ENCODE results near the gene ITM2C. TPM values are rescaled to one million over a fixed set of nuclear protein-coding genes. Genes with fewer than 3 reads are reported as not detected.

The ITM2C gene
- total and polyA plus RNA-seq, 2 donors (not counting 1 experiment from before 2014, with no cell fraction given) = 36.9 to 62.8 TPM

- ChIA-PET POLR2A (no interaction called here), CTCF (interaction anchor here (0.9 to 3.0 kb wide), 8 partner anchors 9 to 94 kb away, joined by 3 to 8 read pairs (median 4); no protein-coding TSS in a partner anchor)
- H3K4me3 ChIP-seq (ENCODE audit: control extremely low read depth in 1 of 5, extremely low read depth in 1 of 5, insufficient read depth in 1 of 5, low read depth in 2 of 5, low read length in 4 of 5) = no peak overlapping the region
- H2AFZ ChIP-seq (ENCODE audit: insufficient read depth, low read depth, low read length, poor library complexity, severe bottlenecking) = peak overlapping the region; percentile 2
- ATAC-seq (ENCODE audit: low read depth) (peak; percentile 19), DNase-seq (no peak)
- H3K27ac ChIP-seq (ENCODE audit: low read length in 2 of 2) = no peak overlapping the region
- H3K27me3 Mint-ChIP-seq = no peaks in the 10 kb centered on the region
- H3K79me2 ChIP-seq (ENCODE audit: control insufficient read depth, insufficient read depth, low read length) = no peaks in the 10 kb centered on the region
- no peak overlapping the region for H3K27ac Mint-ChIP-seq
- no peak for TF ChIP-seq EZH2 (IDR thresholded peaks at IDR 0.05; ENCODE audit: borderline replicate concordance, insufficient read depth, low read depth, low read length, poor library complexity, severe bottlenecking)
- no peak for TF ChIP-seq CTCF (IDR thresholded peaks at IDR 0.05)
- no peaks in the 10 kb centered on the region for H3K9me3 Mint-ChIP-seq (ENCODE audit: insufficient read depth)
- H3K27me3 ChIP-seq (replicated peaks in 1 of 4; ENCODE audit: control extremely low read depth in 1 of 4, control insufficient read depth in 3 of 4, insufficient read depth in 4 of 4, low read length in 3 of 4) = no peaks in the 10 kb centered on the region
- H3K9me3 ChIP-seq (ENCODE audit: control extremely low read depth in 1 of 3, control insufficient read depth in 2 of 3, insufficient read depth in 1 of 3, low read length in 2 of 3) = peaks cover 0 to 8% (median 0%) of the 10 kb centered on the region in 3 donors
- H3K4me1 ChIP-seq (ENCODE audit: control insufficient read depth in 2 of 2, insufficient read depth in 2 of 2, low read length in 2 of 2) = peaks cover 44 to 66% of the 10 kb centered on the region in 2 donors
- no peaks in the 10 kb centered on the region for H4K20me1 ChIP-seq (ENCODE audit: control insufficient read depth, insufficient read depth, low read length, poor library complexity, severe bottlenecking)
- intact Hi-C loops (cut with micrococcal nuclease) = loop anchor here (2.0 kb wide), 1 partner anchor 15 kb away; no protein-coding TSS in a partner anchor
- H3K4me2 ChIP-seq (replicated peaks; ENCODE audit: low read depth, low read length, poor library complexity, severe bottlenecking) = peak overlapping the region; percentile 63
- H3K4me3 Mint-ChIP-seq = no peak overlapping the region
- WGBS (ENCODE audit: insufficient coverage) = 2% methylated on average over 5 of the region's 6 CpGs
- H3K9ac ChIP-seq (ENCODE audit: low read length) = no peak overlapping the region
- peaks cover 56% of the 10 kb centered on the region for H3K4me1 Mint-ChIP-seq
- no peaks in the 10 kb centered on the region for H3K36me3 ChIP-seq (replicated peaks in 1 of 2; ENCODE audit: control extremely low read depth in 1 of 2, control insufficient read depth in 1 of 2, extremely low read depth in 1 of 2, insufficient read depth in 2 of 2, low read length in 1 of 2)
Observed at GRCh38 chr2:230893338-230893737, 28.6 kb downstream of the ITM2C start.
